ENCODE data around the gene UBE2L3. TPM values are rescaled to one million over a fixed set of nuclear protein-coding genes. Genes with fewer than 3 reads are reported as not detected.
"Not testable (repeated sequence)": the region's sequence is repeated elsewhere in the genome, so short reads cannot be mapped to it uniquely, and the experiment has no call there.

Gene UBE2L3
- total RNA-seq, 8 experiments from 2014 or later, result 35.6 to 71.1 (median 54.1) TPM

DNA sequence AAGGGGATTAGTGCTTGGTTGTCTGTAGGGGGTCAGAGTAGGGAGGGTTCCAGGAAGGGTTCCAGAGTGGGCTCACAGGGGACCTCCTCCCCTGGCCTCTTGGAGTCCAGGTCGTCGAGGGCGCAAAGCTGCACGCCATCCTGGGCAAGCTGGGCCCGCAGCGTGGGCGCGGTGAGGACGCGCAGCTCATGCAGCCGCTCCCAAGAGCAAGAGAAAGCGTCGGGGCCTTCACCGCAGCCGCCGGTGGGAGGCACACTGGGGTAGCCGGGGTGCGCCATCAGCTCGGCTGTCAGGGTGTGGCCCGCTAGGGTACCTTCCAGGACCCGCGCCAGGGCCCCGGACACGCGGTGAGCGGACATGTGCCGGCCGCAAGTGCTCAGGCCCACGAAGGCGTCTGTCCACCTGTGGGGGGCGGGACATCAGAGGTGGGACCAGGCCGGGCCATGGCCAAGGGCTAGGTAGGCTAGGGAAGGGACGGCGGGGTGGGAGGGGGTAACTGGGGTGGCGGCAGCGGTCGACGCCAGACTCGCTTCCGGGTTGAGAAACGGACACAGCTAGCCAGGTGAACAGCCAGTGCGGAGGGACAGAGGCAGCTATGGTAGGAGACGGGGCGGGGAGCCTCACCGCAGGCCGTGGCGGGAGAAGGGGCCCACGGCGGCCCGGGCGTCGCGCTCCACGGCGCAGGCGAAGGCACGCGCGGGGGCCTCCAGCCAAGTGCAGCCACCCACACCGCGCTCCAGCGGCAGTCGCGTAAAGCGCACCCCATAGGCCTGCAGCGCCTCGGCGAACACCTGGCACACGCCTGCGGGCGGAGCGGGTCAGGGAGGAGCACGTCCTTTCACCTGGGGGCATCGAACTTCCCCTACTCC lies 61.1 kb downstream of the UBE2L3 start:
- peak in 3 of 8 experiments; percentile 0 to 4 (median 0) for ATAC-seq (replicated peaks in 6 of 8)
- Histone ChIP-seq H3K4me3 (peak overlapping the region; percentile 63 to 97 (median 82)), H3K4me1 (replicated peaks in 1 of 2) (peaks cover 10 to 11% of the 10 kb centered on the region in 2 donors), H3K27ac (peak overlapping the region; percentile 38 to 82)
- in situ Hi-C loops (cut with MboI; ENCODE audit: low pct_unique_long_range_greater_than_20kb in 2 of 9, low sequenced_read_pairs in 9 of 9, unreplicated experiment in 9 of 9), result no loop called here
- WGBS, 10 experiments, result 85 to 100% (median 90%) methylated on average over 2 to 4 of the region's 74 CpGs; no CpG with 5 or more reads in 7 of the 10 experiments

DNA sequence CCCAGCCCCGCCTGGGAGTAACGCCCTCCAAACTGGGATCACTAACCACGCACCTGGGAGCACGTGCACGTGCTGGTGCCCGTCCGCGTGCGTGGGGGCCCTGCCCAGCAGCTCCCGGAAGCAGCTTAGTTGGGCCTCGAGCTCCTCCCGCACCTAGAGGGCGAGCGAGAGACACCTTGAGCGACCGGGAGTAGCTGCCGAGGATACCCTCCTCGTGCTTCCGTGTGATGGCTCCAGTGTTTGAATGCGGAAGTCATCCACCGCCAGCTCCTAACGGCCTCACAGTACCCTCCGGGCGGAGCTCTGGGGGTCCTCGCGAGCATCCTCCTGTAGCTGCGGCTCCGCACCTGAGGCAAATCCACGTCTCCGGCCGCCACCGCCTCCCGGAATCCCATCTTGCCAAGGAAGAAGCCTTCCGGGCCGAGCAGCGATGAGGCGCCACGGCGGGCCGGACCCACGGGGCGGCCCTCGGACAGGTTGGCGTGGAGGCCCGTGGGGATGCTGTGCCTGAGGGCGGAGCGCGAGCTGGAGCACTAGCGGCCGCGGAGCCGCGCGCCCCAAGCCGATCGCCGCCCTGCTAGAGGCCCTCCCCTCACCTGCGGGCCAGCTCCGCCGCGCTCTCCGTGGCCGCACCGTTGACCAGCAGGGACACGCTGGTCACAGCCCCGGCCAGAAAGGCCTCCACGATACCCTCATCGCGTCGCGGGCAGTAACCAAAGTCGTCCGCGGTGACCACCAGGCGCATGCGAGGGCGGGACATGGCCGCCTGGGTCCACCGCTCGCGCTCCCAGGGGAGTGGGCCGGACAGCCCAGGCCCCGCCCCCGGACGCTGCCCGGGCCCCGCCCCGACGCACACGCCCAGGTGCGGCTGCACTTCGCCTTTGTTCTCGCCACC lies 62.0 kb downstream of the UBE2L3 start, which contains the start of gene YDJC:
Gene YDJC (minus strand): TSS at position 768 of the 895 bp plus-strand sequence. CDS start 8 bp downstream, at position 760.
- peak within 1 kb of the TSS; percentile 74 to 82 for H3K27ac ChIP-seq
- WGBS, 10 experiments, result 0 to 3% (median 0%) methylated on average over 5 to 18 of the region's 93 CpGs; no CpG with 5 or more reads in 6 of the 10 experiments
- ATAC-seq (replicated peaks in 6 of 8), result peak; percentile 81 to 94 (median 92)
- H3K4me3 ChIP-seq, result peak within 1 kb of the TSS; percentile 63 to 97 (median 82)
- in situ Hi-C loops (cut with MboI; ENCODE audit: low pct_unique_long_range_greater_than_20kb in 2 of 9, low sequenced_read_pairs in 9 of 9, unreplicated experiment in 9 of 9), result no loop called here
- peaks cover 10 to 11% of the 10 kb centered on the region in 2 donors for H3K4me1 ChIP-seq (replicated peaks in 1 of 2)

DNA sequence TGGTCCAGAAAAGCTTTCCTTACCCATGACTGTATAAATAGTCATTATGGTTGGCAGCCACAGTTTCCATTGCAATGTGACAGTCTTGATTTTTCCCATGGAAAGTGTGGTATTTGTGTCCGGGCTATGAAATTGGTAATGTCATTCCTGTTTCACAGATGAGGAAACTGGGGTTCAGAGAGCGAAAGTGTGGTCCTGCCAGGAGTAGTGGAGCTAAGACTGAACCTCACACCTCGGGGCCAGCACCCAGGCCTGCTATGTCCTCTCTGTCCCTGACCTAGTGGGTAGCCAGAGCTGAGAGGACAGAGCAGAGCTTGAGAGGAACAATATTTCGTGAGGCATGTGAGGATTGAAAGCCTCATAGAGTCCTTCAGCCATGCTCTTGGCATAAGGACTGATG lies 63.5 kb downstream of the UBE2L3 start:
- no peak overlapping the region for H3K27ac ChIP-seq
- ATAC-seq (replicated peaks in 6 of 8), result no peak
- in situ Hi-C loops (cut with MboI; ENCODE audit: low pct_unique_long_range_greater_than_20kb in 2 of 9, low sequenced_read_pairs in 9 of 9, unreplicated experiment in 9 of 9), result no loop called here
- 79 to 100% (median 94%) methylated on average over 1 to 4 of the region's 4 CpGs; no CpG with 5 or more reads in 1 of the 10 experiments for WGBS, 10 experiments
- H3K4me1 ChIP-seq (replicated peaks in 1 of 2), result peaks cover 10 to 11% of the 10 kb centered on the region in 2 donors
- no peak overlapping the region for H3K4me3 ChIP-seq

DNA sequence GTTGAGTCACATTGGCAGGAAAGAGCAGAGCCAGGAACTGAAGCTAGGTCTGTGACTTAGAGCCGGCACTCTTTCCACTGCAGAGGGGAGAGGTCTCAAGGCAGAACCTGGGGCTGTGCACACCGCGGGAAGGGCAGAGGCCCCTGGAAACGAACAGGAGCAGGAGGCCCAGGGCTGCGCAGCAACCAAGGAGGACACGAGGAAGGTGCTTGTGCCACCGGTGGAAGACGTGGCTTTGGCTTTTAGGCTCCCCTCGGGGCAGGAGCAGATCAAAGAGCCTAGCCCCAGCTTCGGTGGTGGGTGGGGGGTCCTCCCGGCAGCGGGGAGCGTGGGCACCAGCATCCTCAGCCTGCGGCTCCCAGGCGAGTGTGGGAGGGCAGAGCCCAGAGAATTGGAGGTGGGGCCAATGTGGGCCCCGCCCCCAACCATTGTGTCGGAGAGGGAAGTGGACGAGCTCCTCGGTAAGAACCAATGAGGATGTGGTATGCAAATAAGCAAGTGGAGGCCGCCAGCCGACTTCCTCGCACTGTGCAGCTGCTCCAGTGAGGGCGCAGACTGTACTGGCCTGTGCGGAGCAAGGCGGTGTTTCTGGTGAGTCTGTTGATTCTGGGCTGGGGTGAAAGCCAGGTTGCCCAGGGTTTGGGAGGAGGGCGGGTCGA lies 64.9 kb downstream of the UBE2L3 start, which contains the start of gene CCDC116:
Gene CCDC116 (plus strand): TSS at position 524 of the 659 bp plus-strand sequence. CDS start 422 bp downstream, outside the sequence.
- whole genome bisulfite sequencing, 10 experiments, result 78 to 100% (median 80%) methylated on average over 1 to 3 of the region's 27 CpGs; no CpG with 5 or more reads in 7 of the 10 experiments
- Histone ChIP-seq H3K4me1 (replicated peaks in 1 of 2) (peaks cover 10 to 11% of the 10 kb centered on the region in 2 donors), H3K4me3 (no peak within 1 kb of the TSS), H3K27ac (peak within 1 kb of the TSS; percentile 19 to 56)
- ATAC-seq (replicated peaks in 6 of 8), result no peak
- in situ Hi-C loops (cut with MboI; ENCODE audit: low pct_unique_long_range_greater_than_20kb in 2 of 9, low sequenced_read_pairs in 9 of 9, unreplicated experiment in 9 of 9), result no loop called here

DNA sequence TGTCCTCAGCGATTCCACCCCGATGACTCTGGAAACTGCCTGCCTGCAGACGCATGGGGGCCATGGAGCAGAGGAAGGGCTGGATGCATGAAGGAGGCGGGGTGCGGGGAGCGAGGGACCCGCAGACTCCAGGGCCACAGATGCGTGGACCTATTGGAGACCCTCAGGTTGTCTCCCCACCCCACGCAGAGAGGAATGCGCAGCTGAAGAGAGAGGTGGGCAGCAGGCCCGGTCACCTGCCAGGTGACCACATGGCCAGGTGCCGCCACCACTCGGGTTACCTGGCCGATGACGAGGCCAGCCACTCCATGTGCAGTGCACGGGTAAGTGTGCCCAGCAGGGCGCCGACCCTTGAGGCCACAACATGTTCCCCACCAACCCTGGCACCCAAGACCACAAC lies 65.4 kb downstream of the UBE2L3 start:
- in situ Hi-C loops (cut with MboI; ENCODE audit: low pct_unique_long_range_greater_than_20kb in 2 of 9, low sequenced_read_pairs in 9 of 9, unreplicated experiment in 9 of 9), result no loop called here
- no peak overlapping the region for H3K4me3 ChIP-seq
- H3K4me1 ChIP-seq (replicated peaks in 1 of 2), result peaks cover 10 to 11% of the 10 kb centered on the region in 2 donors
- H3K27ac ChIP-seq, result peak overlapping the region in 1 of 2 donors; percentile 56
- WGBS, 10 experiments, result 70 to 97% (median 91%) methylated on average over 2 to 6 of the region's 18 CpGs; no CpG with 5 or more reads in 6 of the 10 experiments
- ATAC-seq (replicated peaks in 6 of 8), result no peak

DNA sequence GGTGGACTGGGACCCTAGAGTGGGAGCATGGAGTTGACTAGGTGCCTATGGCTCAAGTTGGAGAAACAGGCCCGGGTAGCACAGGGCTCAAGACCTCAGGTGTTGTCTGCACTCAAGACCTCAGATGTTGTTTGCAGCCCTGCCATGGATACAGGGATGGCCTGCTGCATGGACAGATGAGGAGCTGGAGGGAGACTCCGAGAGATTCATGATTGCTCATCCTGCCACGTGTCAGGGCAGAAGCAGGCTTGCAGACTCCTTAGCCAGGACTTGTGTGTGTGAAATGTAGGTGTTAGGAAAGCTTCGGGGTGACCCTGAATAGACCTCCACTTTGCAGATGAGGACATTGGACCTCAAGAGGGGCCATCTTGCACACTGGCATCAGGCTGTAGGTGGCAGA lies 66.0 kb downstream of the UBE2L3 start:
- Histone ChIP-seq H3K4me3 (no peak overlapping the region), H3K4me1 (replicated peaks in 1 of 2) (peaks cover 6 to 9% of the 10 kb centered on the region in 2 donors), H3K27ac (peak overlapping the region; percentile 19 to 39)
- ATAC-seq (replicated peaks in 6 of 8), result no peak
- in situ Hi-C loops (cut with MboI; ENCODE audit: low pct_unique_long_range_greater_than_20kb in 2 of 9, low sequenced_read_pairs in 9 of 9, unreplicated experiment in 9 of 9), result no loop called here
- 20 to 87% (median 83%) methylated on average over 1 to 2 of the region's 4 CpGs; no CpG with 5 or more reads in 7 of the 10 experiments for WGBS, 10 experiments

DNA sequence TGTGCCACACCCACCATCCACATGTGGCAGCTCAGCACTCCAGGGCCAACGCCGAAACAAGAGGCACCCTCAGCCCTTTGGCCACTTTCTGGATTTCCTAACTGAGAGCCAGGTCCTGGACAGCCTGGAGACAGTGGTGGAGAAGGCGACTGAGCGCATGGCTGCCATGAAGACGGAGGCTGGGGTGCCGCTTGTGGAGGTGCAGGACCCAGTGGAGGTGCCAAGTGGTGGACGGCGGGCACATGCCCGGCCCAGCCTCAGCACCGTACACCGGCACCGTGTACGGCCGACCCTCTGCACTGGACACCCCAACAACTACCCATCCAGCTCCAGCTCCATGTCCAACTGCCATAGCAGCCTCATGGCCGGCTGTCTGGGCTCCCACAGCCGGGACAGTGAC lies 66.6 kb downstream of the UBE2L3 start:
- in situ Hi-C loops (cut with MboI; ENCODE audit: low pct_unique_long_range_greater_than_20kb in 2 of 9, low sequenced_read_pairs in 9 of 9, unreplicated experiment in 9 of 9), result no loop called here
- Histone ChIP-seq H3K4me3 (no peak overlapping the region), H3K4me1 (replicated peaks in 1 of 2) (peaks cover under 1 to 3% of the 10 kb centered on the region in 2 donors), H3K27ac (peak overlapping the region in 1 of 2 donors; percentile 19)
- ATAC-seq (replicated peaks in 6 of 8), result no peak
- WGBS, 10 experiments, result 85 to 100% (median 96%) methylated on average over 1 to 11 of the region's 16 CpGs; no CpG with 5 or more reads in 4 of the 10 experiments

DNA sequence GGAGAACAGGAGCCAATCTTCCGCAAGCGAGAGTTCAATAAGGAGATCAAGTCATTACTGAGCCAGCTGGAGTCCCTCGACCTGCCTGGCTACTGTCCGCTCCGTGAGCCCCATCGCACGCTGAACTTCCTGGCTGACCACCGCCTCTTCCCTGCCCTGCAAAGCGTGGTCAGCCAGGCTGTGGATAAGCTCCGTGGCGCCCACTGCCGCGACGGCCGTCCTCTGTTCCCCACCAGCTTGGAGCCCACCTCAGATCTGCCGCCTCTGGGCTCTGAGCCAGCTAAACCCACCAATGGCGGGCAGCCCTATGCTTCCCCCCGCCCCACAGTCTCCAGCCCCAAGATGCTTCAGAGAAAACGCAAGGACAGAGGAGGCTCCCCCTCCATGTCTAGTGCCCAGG lies 67.3 kb downstream of the UBE2L3 start:
- no peak for ATAC-seq (replicated peaks in 6 of 8)
- WGBS, 10 experiments, result 68 to 95% (median 90%) methylated on average over 2 to 7 of the region's 19 CpGs; no CpG with 5 or more reads in 5 of the 10 experiments
- H3K4me1 ChIP-seq (replicated peaks in 1 of 2), result peaks cover 0 to 2% of the 10 kb centered on the region in 2 donors
- H3K27ac ChIP-seq, result no peak overlapping the region
- in situ Hi-C loops (cut with MboI; ENCODE audit: low pct_unique_long_range_greater_than_20kb in 2 of 9, low sequenced_read_pairs in 9 of 9, unreplicated experiment in 9 of 9), result no loop called here
- H3K4me3 ChIP-seq, result no peak overlapping the region

DNA sequence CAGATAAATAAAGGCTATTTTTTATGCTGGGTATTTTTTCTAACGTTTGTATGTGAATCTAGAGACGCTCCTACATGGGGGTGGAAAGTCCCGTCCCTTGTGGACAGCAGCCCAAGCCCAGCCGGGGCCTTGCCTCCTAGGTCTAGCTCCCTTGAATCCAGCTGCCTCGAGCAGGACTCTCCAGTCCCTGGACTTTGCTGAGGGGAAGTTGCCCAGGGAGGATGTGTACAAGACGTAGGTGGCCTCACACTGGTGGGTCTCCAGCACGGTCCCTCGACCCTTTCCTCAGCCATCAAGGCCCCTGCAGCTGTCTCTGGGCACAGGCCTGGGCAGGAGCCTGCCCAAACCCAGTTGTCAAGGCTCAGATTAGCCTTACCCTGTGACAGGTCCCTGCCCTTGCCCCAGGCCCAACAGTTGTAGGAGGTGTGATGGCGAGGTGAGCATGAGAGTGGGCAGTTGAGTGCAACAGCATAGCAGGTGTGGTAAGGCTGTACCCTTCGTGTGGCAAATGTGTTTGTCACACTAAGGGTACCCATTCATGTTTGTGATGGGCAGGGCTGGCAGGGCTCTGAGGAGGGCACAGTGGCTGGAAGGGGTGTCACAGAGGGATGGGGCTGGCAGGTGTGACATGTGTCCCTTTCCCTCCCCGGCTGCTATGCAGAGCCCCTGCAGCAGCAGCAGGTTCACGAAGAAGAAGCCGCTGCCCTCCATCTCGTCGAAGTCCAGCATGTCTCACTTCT lies 68.4 kb downstream of the UBE2L3 start:
- in situ Hi-C loops (cut with MboI; ENCODE audit: low pct_unique_long_range_greater_than_20kb in 2 of 9, low sequenced_read_pairs in 9 of 9, unreplicated experiment in 9 of 9), result no loop called here
- H3K4me1 ChIP-seq (replicated peaks in 1 of 2), result peaks cover 3% of the 10 kb centered on the region in 2 donors
- no peak for ATAC-seq (replicated peaks in 6 of 8)
- WGBS, 10 experiments, result 63 to 85% (median 74%) methylated on average over 2 to 6 of the region's 15 CpGs; no CpG with 5 or more reads in 4 of the 10 experiments
- no peak overlapping the region for H3K4me3 ChIP-seq
- H3K27ac ChIP-seq, result peak overlapping the region; percentile 22 to 56

DNA sequence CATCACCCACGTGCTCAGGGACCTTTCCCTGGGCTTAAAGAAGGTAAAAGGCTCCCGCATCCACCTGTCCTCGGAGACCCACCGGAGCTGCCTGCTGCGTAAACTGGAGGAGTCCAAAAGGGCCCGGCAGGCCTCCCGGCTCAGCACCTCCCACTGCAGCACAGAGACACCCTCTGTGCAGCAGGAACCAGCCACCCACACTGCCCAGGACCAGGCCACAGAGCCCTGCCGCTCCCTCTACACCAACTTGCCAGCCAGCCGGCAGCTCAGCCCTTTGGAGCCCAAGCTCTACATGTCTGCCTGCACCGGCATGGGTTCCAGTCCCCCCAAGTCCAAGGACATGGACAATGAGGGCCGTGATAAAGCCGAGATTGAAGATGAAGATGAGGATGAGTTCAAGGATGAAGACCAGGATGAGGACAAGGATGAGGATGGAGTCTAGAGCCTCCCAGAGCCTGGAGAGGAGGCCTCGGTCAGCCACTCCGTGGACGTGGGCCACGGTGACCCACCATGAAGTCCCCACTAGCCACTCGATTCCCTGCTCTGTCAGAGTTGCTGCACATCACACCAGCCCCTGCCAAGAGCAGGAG lies 69.2 kb downstream of the UBE2L3 start:
- 67 to 100% (median 84%) methylated on average over 3 to 12 of the region's 17 CpGs; no CpG with 5 or more reads in 3 of the 10 experiments for WGBS, 10 experiments
- Histone ChIP-seq H3K27ac (peak overlapping the region; percentile 22 to 56), H3K4me1 (replicated peaks in 1 of 2) (peaks cover 7% of the 10 kb centered on the region in 2 donors), H3K4me3 (no peak overlapping the region)
- in situ Hi-C loops (cut with MboI; ENCODE audit: low pct_unique_long_range_greater_than_20kb in 2 of 9, low sequenced_read_pairs in 9 of 9, unreplicated experiment in 9 of 9), result no loop called here
- ATAC-seq (replicated peaks in 6 of 8), result no peak

DNA sequence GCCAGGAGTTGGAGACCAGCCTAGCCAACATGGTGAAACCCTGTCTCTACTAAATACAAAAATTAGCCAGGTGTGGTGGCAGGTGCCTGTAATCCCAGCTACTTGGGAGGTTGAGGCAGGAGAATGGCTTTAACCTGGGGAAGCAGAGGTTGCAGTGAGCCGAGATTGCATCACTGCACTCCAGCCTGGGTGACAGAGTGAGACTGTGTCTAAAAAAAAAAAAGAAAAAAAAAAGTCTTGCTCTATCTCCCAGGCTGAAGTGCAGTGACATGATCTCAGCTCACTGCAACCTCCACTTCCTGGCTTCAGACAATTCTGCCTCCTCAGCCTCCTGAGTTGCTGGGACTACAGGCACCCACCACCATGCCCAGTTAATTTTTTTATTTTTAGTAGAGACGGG lies 69.9 kb downstream of the UBE2L3 start:
- in situ Hi-C loops (cut with MboI; ENCODE audit: low pct_unique_long_range_greater_than_20kb in 2 of 9, low sequenced_read_pairs in 9 of 9, unreplicated experiment in 9 of 9); ATAC-seq (replicated peaks in 6 of 8); H3K4me3 ChIP-seq; H3K27ac ChIP-seq; H3K4me1 ChIP-seq (replicated peaks in 1 of 2): not testable (repeated sequence)
- 30 to 100% (median 76%) methylated on average over 1 to 2 of the region's 2 CpGs; no CpG with 5 or more reads in 4 of the 10 experiments for WGBS, 10 experiments
